Urinary bladder (tissue), 4 donors: ENCODE data around the gene USHBP1. TPM values are rescaled to one million over a fixed set of nuclear protein-coding genes. Genes with fewer than 3 reads are reported as not detected.

Source experiments
- DNase-seq: peaks from one replicate; pipeline ENCODE4 v3.0.0-alpha.2; 2015; ENCODE audit errors: extremely low spot score
- H3K27ac ChIP-seq: one replicate; pipeline ENCODE4 v1.5.1; 2013; ENCODE audit warnings: low read depth, mild to moderate bottlenecking, moderate library complexity
- H3K36me3 ChIP-seq: one replicate; pipeline ENCODE4 v1.6.1; 2013; ENCODE audit warnings: mild to moderate bottlenecking, moderate library complexity; ENCODE audit not compliant: insufficient read depth
- H3K4me1 ChIP-seq: one replicate; pipeline ENCODE4 v1.6.1; 2013; ENCODE audit warnings: mild to moderate bottlenecking, moderate library complexity; ENCODE audit not compliant: insufficient read depth
- H3K4me3 ChIP-seq: one replicate; pipeline ENCODE4 v1.5.1; 2013; ENCODE audit warnings: low read depth, low read length
- WGBS: extraction: QIAGEN DNeasy Blood & Tissue Kit; methylation state at CpG from one replicate; pipeline ENCODE4 v1.1.7; 2013; 5-methylcytosine and 5-hydroxymethylcytosine counted together
- polyA plus RNA-seq: library from polyadenylated mRNA; stranded (reverse); fragments of 200-250 nt; gene quantifications from one replicate; pipeline ENCODE4 v1.2.3, GENCODE V29; 2013
- total RNA-seq: library from RNA; depleted of rRNA; stranded (reverse); fragments of >200 nt; gene quantifications from one replicate; pipeline ENCODE4 v1.2.3, GENCODE V29; 2014
- donor health status: healthy with polysubstance abuse.
- donor health status: healthy.

Gene USHBP1, protein sequence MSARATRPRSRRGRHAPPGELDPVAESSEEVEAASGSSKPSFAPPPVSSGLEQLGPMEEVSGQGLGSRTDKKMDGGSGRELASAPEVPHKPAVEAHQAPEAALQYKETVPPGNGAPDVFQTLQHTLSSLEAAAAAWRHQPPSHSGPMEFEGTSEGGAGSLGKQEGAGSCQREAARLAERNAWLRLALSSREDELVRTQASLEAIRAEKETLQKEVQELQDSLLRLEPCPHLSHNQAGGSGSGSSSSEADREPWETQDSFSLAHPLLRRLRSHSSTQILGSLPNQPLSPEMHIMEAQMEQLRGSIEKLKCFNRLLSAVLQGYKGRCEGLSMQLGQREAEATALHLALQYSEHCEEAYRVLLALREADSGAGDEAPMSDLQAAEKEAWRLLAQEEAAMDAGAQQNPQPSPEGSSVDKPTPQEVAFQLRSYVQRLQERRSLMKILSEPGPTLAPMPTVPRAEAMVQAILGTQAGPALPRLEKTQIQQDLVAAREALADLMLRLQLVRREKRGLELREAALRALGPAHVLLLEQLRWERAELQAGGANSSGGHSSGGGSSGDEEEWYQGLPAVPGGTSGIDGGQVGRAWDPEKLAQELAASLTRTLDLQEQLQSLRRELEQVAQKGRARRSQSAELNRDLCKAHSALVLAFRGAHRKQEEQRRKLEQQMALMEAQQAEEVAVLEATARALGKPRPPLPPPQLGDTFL
- total RNA-seq (6.0 TPM), polyA plus RNA-seq (6.6 TPM)

DNA sequence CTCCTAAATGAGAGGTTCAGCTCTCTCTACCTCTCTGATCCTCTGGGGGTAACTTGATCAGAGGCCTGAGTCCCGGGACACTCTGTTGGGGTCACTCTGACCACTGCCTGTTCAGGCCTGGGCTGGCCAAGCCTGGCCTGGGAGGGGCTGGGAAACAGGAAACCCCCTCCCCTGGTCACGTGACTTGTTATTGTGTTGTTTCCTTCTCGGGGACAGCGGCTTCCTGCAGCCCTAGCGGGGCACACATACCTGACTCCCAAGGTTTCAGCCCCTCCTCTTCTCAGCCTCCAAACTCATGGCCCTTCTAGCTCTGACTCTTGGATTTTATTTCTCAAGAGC is at the start of gene USHBP1:
Gene USHBP1 (minus strand): TSS at position 105 of the 339 bp plus-strand sequence. CDS start 446 bp downstream, outside the sequence.
- no peak for DNase-seq
- Histone ChIP-seq H3K27ac (no peak within 1 kb of the TSS), H3K4me3 (peak within 1 kb of the TSS; percentile 2), H3K4me1 (peaks cover 2% of the 10 kb centered on the region), H3K36me3 (no peaks in the 10 kb centered on the region)
- 34% methylated on average over 5 of the region's 5 CpGs for WGBS

DNA sequence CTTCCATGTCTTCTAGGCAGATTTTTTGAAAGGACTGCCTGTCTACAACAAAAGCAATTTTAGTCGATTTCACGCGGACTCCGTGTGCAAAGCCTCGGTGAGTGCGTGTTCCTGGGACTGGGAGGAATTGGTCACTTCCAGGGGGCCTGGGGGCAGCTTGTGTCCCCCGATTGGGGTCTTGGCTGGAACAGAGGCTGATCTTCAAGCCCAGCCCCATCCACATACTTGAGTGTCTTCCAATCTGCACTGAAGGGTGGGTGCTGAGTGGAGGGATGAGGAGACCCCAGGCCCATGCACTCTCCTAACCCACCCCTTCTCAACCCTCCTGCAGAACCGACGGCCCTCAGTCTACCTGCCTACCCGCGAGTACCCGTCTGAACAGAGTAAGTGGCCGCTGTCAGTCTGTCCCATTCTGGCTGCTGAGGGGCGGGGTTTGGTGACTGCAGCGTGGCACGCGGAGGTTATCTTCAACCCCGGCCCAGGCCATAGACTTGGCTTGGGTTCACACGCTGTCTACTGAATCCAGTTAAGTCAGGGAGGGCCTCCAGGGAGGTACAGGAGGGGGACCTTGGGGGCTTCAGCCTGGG is 49.6 kb upstream of the USHBP1 start:
- Histone ChIP-seq H3K36me3 (no peaks in the 10 kb centered on the region), H3K4me3 (no peak overlapping the region), H3K27ac (no peak overlapping the region), H3K4me1 (no peaks in the 10 kb centered on the region)
- no peak for DNase-seq
- WGBS = 93% methylated on average over 19 of the region's 19 CpGs

DNA sequence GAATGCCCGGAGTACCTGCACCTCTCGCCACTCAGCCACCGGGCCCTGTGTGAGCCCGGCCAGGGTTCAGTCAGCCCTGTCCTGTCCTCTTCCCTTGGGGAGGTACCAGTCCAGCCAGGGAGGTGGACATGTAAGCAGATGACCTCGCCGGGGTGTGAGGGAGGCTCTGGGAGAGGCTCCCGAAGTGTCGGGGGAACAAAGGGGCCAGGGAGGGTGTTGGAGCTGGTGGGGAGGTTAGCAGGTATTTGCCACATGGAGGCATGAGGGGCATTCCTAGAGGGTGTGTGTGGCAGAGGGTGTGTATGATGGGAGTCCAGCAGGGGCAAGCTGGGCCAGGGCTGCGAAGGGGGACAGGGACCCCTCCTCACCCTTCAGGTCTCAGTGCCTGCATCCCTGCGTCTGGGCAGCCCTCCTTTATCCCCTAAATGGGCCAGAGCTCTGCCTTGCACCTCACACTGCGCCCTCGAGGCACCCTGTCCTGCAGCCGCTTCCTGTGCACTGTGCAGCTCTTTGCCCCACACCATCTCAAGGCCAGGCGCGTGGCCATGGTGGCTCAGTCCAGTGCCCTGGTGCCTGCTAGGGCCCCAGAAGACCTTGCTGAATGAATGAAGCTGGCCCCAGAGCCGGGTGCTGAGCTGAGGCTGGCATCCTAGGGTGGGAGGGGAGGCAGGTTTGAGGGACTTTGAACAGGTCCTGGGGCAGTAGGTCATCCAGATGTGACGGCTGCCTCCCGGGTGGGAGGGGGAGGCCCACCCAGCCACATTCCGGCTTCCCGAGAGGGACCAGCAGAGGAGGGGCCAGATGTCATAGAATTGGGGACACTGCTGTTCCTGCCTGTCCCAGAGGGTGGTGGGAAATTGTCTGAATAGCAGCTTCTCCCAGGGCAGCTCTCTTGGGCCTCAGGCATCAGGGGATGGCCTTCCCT is 47.9 kb upstream of the USHBP1 start:
- Histone ChIP-seq H3K4me3 (no peak overlapping the region), H3K4me1 (no peaks in the 10 kb centered on the region), H3K36me3 (no peaks in the 10 kb centered on the region), H3K27ac (no peak overlapping the region)
- WGBS = 89% methylated on average over 20 of the region's 20 CpGs
- DNase-seq = no peak

DNA sequence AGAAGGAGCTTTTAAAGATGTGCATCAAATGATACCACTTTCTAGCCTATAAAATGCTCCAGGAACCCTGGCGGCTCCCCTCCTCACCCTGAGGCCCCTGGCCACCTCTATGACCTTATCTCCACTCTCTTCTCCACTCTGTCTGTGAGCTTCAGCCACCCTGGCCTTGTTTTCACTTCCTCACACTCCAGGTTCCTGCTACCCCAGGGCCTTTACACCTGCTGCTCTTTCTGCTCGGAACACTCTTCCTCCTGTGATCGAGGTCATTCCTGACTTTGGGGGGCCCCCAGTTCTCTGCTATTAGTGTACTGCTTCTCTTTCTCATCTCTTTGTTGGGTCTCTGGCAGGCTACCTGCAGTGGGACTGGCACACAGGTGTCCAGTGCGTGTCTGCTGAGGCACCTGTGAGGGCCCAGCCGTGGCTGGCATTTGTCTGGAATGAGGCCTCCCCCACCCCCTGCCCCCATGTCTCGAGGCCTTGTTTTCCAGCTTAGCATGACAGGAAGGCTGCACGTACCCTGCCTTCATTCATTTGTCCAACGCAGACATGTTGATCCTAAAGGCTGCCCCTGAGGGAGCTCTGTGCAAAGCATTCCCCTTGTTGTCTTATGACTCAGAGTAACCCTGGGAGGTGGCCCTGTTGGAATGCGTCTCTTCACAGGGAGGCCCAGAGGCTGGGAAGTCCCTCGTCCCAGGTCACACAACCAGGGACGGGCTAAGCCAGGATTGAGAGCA is 47.1 kb upstream of the USHBP1 start:
- no peak overlapping the region for H3K4me3 ChIP-seq
- no peaks in the 10 kb centered on the region for H3K36me3 ChIP-seq
- H3K4me1 ChIP-seq = no peaks in the 10 kb centered on the region
- WGBS = 74% methylated on average over 11 of the region's 11 CpGs
- DNase-seq = no peak
- no peak overlapping the region for H3K27ac ChIP-seq

DNA sequence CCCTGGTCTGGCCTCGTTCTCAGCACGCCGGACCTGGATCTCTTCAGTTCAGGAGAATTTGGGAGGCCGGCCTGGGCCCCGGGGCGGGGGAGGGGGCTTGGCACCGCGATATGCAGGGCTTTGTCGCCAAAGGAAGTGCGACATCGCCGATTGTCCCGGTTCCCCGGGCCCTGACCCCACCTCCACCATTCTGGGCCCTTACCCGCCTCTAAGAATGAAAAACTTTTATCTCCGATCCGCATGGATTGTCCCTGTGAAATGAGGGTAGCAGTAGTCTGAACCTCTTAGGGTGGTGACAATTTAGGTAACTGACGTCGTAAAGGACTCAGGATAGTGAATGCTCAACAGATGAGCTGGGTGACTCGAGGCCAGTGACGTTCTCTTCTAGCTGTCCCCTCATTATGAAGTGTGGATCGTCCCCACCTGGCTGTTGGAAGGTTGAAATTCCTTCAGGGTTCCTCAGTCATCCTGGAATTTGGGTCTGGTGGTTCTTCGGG is 45.5 kb upstream of the USHBP1 start:
- H3K4me3 ChIP-seq = peak overlapping the region; percentile 92
- H3K36me3 ChIP-seq = no peaks in the 10 kb centered on the region
- no peak overlapping the region for H3K27ac ChIP-seq
- no peaks in the 10 kb centered on the region for H3K4me1 ChIP-seq
- WGBS = 6% methylated on average over 23 of the region's 23 CpGs
- no peak for DNase-seq

DNA sequence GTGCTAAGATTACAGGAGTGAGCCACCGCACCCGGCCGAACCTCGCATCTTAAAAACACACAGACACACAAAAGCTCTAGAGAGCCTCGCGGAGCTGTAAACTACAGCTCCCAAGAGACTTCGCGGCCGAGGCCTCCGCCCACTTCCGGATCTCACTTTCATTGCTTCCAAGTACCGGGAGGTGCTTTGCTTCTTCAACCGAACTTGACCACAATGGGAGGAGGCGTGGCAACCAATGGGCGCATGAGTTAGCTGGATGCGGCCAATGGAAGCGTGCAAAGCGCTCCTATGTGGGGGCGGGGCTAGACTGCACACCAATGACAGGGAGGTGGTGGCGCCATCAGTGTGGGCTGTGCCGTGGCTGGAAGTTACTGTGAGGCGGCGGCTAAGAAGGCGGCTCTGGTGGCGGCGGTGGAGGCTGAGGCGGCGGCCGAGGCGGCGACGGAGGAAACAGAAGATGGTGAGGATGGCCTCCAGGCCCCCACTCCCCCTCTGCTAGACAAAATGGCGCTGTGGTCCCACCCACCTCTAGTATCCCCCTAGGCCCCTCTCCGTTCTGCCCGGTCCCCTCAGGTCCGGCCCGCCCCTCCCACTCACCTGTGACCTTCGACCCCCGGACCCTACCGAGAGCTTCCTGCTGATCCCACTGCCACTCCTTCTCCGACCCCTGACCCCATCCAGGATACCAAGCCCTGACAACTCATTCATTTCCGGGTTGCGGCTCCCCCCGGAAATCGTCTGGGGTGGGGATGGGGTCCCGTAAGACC is 44.8 kb upstream of the USHBP1 start, which contains the start of gene DDA1:
Gene DDA1 (plus strand): TSS at position 366 of the 767 bp plus-strand sequence. CDS start 92 bp downstream, at position 458.
- under 1% methylated on average over 46 of the region's 46 CpGs for WGBS
- no peaks in the 10 kb centered on the region for H3K4me1 ChIP-seq
- peak; percentile 99 for DNase-seq
- peak within 1 kb of the TSS; percentile 92 for H3K4me3 ChIP-seq
- H3K27ac ChIP-seq = peak within 1 kb of the TSS; percentile 35
- H3K36me3 ChIP-seq = no peaks in the 10 kb centered on the region

DNA sequence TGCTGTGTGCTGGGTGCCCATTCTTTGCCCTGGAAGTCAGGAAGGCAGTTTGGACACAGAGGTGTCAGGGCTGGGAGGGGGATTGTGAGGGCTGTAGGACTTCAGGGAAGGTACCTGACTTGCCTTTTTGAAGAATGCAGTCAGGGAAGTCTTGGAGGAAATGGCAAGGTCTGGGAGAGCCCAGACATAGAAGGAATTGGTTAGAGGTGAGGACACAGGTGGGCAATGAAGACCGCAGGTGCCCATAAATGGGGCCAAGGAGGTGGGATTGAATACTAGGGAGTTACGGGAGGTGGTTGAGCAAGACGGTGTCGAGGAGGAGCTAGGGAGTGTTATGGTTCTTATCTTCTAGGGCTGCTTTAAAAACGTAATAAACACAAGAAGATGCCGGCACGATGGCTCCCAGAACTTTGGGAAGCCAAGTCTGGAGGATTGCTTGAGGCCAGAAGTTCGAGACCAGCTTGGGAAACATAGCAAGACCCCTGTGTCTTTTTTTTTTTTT is 43.4 kb upstream of the USHBP1 start:
- DNase-seq = no peak
- H3K27ac ChIP-seq = no peak overlapping the region
- no peaks in the 10 kb centered on the region for H3K4me1 ChIP-seq
- 77% methylated on average over 8 of the region's 8 CpGs for WGBS
- no peak overlapping the region for H3K4me3 ChIP-seq
- no peaks in the 10 kb centered on the region for H3K36me3 ChIP-seq

DNA sequence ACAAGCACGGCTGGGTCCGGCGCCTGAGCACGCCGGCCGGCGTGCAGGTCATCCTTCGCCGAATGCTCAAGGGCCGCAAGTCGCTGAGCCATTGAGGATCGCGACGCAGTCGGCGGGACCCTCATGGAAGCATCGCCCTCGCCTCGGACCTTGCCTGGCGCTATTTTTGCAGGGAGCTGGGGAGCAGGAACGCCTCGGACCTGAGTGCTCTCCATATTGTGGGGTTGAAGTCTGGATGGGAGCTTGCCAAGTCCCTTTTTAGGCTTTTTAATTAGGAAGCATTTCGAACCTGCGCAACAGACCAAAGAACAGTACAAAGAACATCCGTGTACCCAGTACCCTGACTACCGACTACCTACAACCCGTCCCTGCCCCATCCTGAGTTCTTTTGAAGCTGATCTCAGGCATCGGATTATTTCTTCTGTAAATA is 41.8 kb upstream of the USHBP1 start:
- Histone ChIP-seq H3K36me3 (no peaks in the 10 kb centered on the region), H3K4me1 (no peaks in the 10 kb centered on the region), H3K27ac (peak overlapping the region; percentile 89), H3K4me3 (peak overlapping the region; percentile 58)
- 7% methylated on average over 28 of the region's 28 CpGs for WGBS
- DNase-seq = no peak

DNA sequence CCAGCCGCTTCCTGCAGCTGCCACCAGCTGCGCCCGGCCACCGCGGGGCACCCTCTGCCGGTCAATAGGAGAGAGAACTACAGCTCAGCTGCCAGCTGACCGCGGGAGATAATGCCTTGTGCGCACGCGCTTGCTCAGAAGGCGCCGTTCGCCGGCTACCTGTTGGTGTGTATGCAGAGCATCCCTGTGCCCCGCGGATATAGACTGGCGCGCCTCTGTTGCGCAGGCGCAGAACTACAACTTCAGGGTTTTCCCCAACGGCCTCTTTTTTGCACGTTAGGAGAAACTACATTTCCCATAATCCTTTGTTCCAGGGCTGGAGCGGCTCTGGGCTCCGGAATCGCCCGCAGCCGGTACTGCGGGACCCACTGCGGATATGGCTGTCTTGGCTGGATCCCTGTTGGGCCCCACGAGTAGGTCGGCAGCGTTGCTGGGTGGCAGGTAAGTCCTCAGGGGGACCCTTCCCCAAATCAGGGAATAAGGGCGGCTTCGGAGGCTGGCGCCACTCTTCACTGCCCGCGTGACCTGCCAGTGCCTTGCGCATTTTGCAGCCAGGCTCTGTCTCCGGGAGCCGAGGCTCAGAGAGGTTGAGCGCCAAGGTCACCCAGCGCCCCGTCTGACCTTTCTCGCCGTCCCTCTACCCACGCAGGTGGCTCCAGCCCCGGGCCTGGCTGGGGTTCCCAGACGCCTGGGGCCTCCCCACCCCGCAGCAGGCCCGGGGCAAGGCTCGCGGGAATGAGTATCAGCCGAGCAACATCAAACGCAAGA is 41.2 kb upstream of the USHBP1 start, which contains the start of gene MRPL34:
Gene MRPL34 (plus strand): TSS at position 356 of the 768 bp plus-strand sequence. CDS start 21 bp downstream, at position 377.
- peak; percentile 96 for DNase-seq
- H3K36me3 ChIP-seq = no peaks in the 10 kb centered on the region
- H3K4me1 ChIP-seq = no peaks in the 10 kb centered on the region
- peak within 1 kb of the TSS; percentile 58 for H3K4me3 ChIP-seq
- under 1% methylated on average over 55 of the region's 55 CpGs for WGBS
- peak within 1 kb of the TSS; percentile 89 for H3K27ac ChIP-seq

DNA sequence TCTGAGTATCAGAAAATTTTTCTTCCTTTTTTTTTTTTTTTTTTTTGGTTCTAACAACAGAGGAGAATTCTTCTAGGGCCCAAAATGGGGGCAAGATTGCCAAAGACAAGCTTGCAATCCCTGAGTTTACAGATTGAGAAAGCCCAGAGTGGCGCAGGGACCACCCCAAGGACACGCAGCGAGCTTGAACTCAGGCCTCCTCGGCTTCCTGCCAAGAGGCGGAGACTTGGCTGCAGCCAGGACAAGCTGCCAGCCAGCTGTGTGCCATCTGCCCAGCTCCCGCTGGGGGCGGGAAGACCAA is 40.6 kb upstream of the USHBP1 start:
- Histone ChIP-seq H3K27ac (no peak overlapping the region), H3K4me3 (no peak overlapping the region), H3K4me1 (no peaks in the 10 kb centered on the region), H3K36me3 (no peaks in the 10 kb centered on the region)
- no peak for DNase-seq
- 1% methylated on average over 7 of the region's 7 CpGs for WGBS
